Heart left ventricle (tissue), 16 donors: ENCODE results near the gene FAM120B. TPM values are rescaled to one million over a fixed set of nuclear protein-coding genes. Genes with fewer than 3 reads are reported as not detected.

Experiments
- ATAC-seq, 4 donors: fragments of 200-7000 bp; cut with Tn5 transposase; one replicate each; pipeline ENCODE4 v1.9.1; 2020 to 2022; ENCODE audit warnings: moderate library complexity in 4 of 4, mild to moderate bottlenecking in 3 of 4, moderate number of reproducible peaks in 1 of 4
- DNase-seq, 5 donors: peaks; one replicate each; pipeline ENCODE4 v3.0.0-alpha.2; 2020
- H3K27ac ChIP-seq, 12 donors: fragments of 200-600 bp; sonication (generic) in 4 of 12; one replicate each; pipeline versions ENCODE4 v1.5.0 to v1.8.0; 2016 to 2022; ENCODE audit warnings: mild to moderate bottlenecking in 2 of 12
- H3K27me3 ChIP-seq, 9 donors: fragments of 200-600 bp; sonication (generic) in 2 of 9; one replicate each; pipeline versions ENCODE4 v1.5.1 to v1.8.0; 2016 to 2022; ENCODE audit warnings: mild to moderate bottlenecking in 3 of 9
- H3K36me3 ChIP-seq, 9 donors: fragments of 200-600 bp; sonication (generic) in 2 of 9; one replicate each; pipeline versions ENCODE4 v1.5.0 to v1.8.0; 2018 to 2022; ENCODE audit warnings: mild to moderate bottlenecking in 2 of 9
- H3K4me1 ChIP-seq, 12 donors: fragments of 200-600 bp; sonication (generic) in 4 of 12; one replicate each; pipeline versions ENCODE4 v1.5.0 to v1.8.0; 2016 to 2022; ENCODE audit warnings: mild to moderate bottlenecking in 3 of 12
- H3K4me3 ChIP-seq, 12 donors: fragments of 200-600 bp; sonication (generic) in 4 of 12; one replicate each; pipeline versions ENCODE4 v1.5.0 to v1.8.0; 2017 to 2022; ENCODE audit warnings: mild to moderate bottlenecking in 9 of 12, moderate library complexity in 4 of 12
- H3K9me3 ChIP-seq, 12 donors: fragments of 200-600 bp; sonication (generic) in 4 of 12; one replicate each; pipeline versions ENCODE4 v1.5.0 to v1.8.0; 2016 to 2022; ENCODE audit warnings: mild to moderate bottlenecking in 1 of 12
- CTCF ChIP-seq, 12 donors: fragments of 200-600 bp; sonication (generic) in 4 of 12; IDR thresholded peaks; one replicate each; pipeline versions ENCODE4 v1.5.0 to v1.8.0; 2018 to 2022; ENCODE audit warnings: antibody characterized with exemption in 12 of 12, mild to moderate bottlenecking in 5 of 12
- POLR2A ChIP-seq, 2 donors: fragments of 450-650 bp; IDR thresholded peaks; one replicate each; pipeline ENCODE4 v1.6.1; 2017; ENCODE audit warnings: antibody characterized with exemption in 2 of 2, mild to moderate bottlenecking in 2 of 2, moderate library complexity in 2 of 2
- WGBS, 4 donors: extraction: QIAGEN DNeasy Blood & Tissue Kit in 2 of 4; methylation state at CpG; one replicate each; pipeline versions ENCODE4 v1.1.5 to v1.1.7; 2013 to 2018; 5-methylcytosine and 5-hydroxymethylcytosine counted together
- intact Hi-C, 10 donors: fragments of 100-400 bp; cut with DNase I; formaldehyde crosslinking; loops; one replicate each; pipeline versions ENCODE4 v1.11.1 to v1.14.2; 2022
- polyA plus RNA-seq, 2 donors: library from polyadenylated mRNA; stranded (reverse); fragments of 200-250 nt; gene quantifications; one replicate each; pipeline ENCODE4 v1.2.3, GENCODE V29; 2013
- total RNA-seq, 9 donors: library from RNA; depleted of rRNA in 2 of 9; stranded (reverse); fragments of >200 nt in 2 of 9; fragmentation: NEBNext Ultra II Directional in 3 of 9; extraction: Animal tissue kit (Norgen Biotek cat#: 25700) in 3 of 9; gene quantifications; one replicate each; pipeline versions ENCODE4 v1.1.0 to v1.2.4, GENCODE V29; 2016 to 2023
- donor health status: ischemic (EF 13 %, LVEDD 7.1; RV severe dilation, severe dysfunction).
- donor health status: healthy with polysubstance abuse.
- donor health status: DM: no; HTN: yes; CAD: no.
- donor health status: DM: no; HTN: no; CAD: no.
- donor health status: ischemic (EF 25% LVEDD 6.9; RV normal size, moderate dysfunction).
- donor health status: ischemic (EF 25% LVEDD 5.7; RV mildly dilated, moderate dysfunction).
- donor health status: healthy.
- donor health status: DM: yes; HTN: yes; CAD: no.
- donor health status: ischemic (EF 35%, LVEDD 5.7; RV mildly dilated, moderate dysfunction).
- donor health status: nonischemic (EF 11% LVEDD 7.7; RV severe dilation, severe dysfunction).
- donor health status: DM: yes; HTN: yes; CAD: no.
- donor health status: PGD.
- donor health status: ischemic (EF 29% LVEDD 5.4; RV normal size, mild dysfunction).
- donor health status: nonischemic (EF 23%, LVEDD 6.1; RV moderate dilation, normal function).

FAM120B gene
- total and polyA plus RNA-seq, 11 donors = 6.6 to 29.4 (median 18.5) TPM

GRCh38 chr6:170417881-170418280 is 111.3 kb downstream of the FAM120B start:
- intact Hi-C loops = no loop called here

GRCh38 chr6:170420283-170420682 is 113.7 kb downstream of the FAM120B start:
- TF ChIP-seq CTCF (IDR thresholded peaks at IDR 0.05) = no peak
- TF ChIP-seq POLR2A (IDR thresholded peaks at IDR 0.05) = no peak
- H3K4me3 ChIP-seq = no peak overlapping the region
- intact Hi-C loops = no loop called here
- no peak for DNase-seq
- H3K27ac ChIP-seq = no peak overlapping the region
- no peak for ATAC-seq
- H3K9me3 ChIP-seq = no peaks in the 10 kb centered on the region
- H3K4me1 ChIP-seq = no peaks in the 10 kb centered on the region
- H3K27me3 ChIP-seq = peaks cover 0 to 33% (median 2%) of the 10 kb centered on the region in 9 donors
- WGBS, 4 donors = 74 to 82% (median 75%) methylated on average over 7 of the region's 7 CpGs
- H3K36me3 ChIP-seq = no peaks in the 10 kb centered on the region

More at GRCh38 chr6:170417881-170418280, 111.3 kb downstream of the FAM120B start:
- Histone ChIP-seq H3K36me3 (no peaks in the 10 kb centered on the region), H3K9me3 (no peaks in the 10 kb centered on the region), H3K27me3 (peaks cover 0 to 32% (median 0%) of the 10 kb centered on the region in 9 donors), H3K4me1 (no peaks in the 10 kb centered on the region), H3K4me3 (no peak overlapping the region), H3K27ac (no peak overlapping the region)
- DNase-seq (no peak), ATAC-seq (no peak)
- 87 to 90% (median 89%) methylated on average over 9 of the region's 9 CpGs for WGBS, 4 donors
- TF ChIP-seq POLR2A (IDR thresholded peaks at IDR 0.05) (no peak), CTCF (IDR thresholded peaks at IDR 0.05) (no peak)

GRCh38 chr6:170420791-170421776 is 114.5 kb downstream of the FAM120B start:
- TF ChIP-seq POLR2A (IDR thresholded peaks at IDR 0.05) (no peak), CTCF (IDR thresholded peaks at IDR 0.05) (no peak)
- Histone ChIP-seq H3K9me3 (no peaks in the 10 kb centered on the region), H3K27ac (no peak overlapping the region), H3K27me3 (peaks cover 0 to 33% (median 2%) of the 10 kb centered on the region in 9 donors), H3K4me1 (no peaks in the 10 kb centered on the region), H3K4me3 (no peak overlapping the region), H3K36me3 (no peaks in the 10 kb centered on the region)
- peak in 1 of 4 donors; percentile 39 for ATAC-seq
- intact Hi-C loops = no loop called here
- WGBS, 4 donors = 80 to 95% (median 91%) methylated on average over 69 to 70 of the region's 70 CpGs
- DNase-seq = no peak

- 76 to 82% (median 81%) methylated on average over 10 of the region's 10 CpGs for WGBS, 4 donors
- H3K36me3 ChIP-seq = no peaks in the 10 kb centered on the region
- TF ChIP-seq POLR2A (IDR thresholded peaks at IDR 0.05) (no peak), CTCF (IDR thresholded peaks at IDR 0.05) (no peak)
- no peak for DNase-seq
- no peak overlapping the region for H3K4me3 ChIP-seq
- H3K9me3 ChIP-seq = no peaks in the 10 kb centered on the region
- H3K27ac ChIP-seq = no peak overlapping the region
- H3K4me1 ChIP-seq = no peaks in the 10 kb centered on the region
- ATAC-seq = no peak
- H3K27me3 ChIP-seq = peaks cover 0 to 33% (median 2%) of the 10 kb centered on the region in 9 donors
- intact Hi-C loops = no loop called here
Measured at GRCh38 chr6:170421921-170422320, 115.4 kb downstream of the FAM120B start.
